GM18909 (cell line): ENCODE data around the gene CLPTM1L.
A peak's percentile ranks its signal among the peaks of the same experiment; 100 is the strongest.

Source experiments
- ATAC-seq: cut with Tn5 transposase; IDR thresholded peaks from one replicate; pipeline ENCODE4 v1.9.1; 2021; ENCODE audit warnings: mild to moderate bottlenecking; ENCODE audit not compliant: unreplicated experiment, poor library complexity

Gene CLPTM1L

GRCh38 chr5:1344975-1345838 lies at the start of gene CLPTM1L:
TSS of gene CLPTM1L (minus strand) at chr5:1345099. CDS start at chr5:1344841, 258 bp downstream.
- ATAC-seq: peak; percentile 84

- no peak for ATAC-seq
These were observed 48.9 kb upstream of the CLPTM1L start for GRCh38 chr5:1393571-1394501.

GRCh38 chr5:1392801-1393565 lies 48.1 kb upstream of the CLPTM1L start:
- no peak for ATAC-seq

- ATAC-seq: no peak
These were observed 47.4 kb upstream of the CLPTM1L start for GRCh38 chr5:1392261-1392660.

- ATAC-seq: no peak
These were observed 46.8 kb upstream of the CLPTM1L start for GRCh38 chr5:1391691-1392090.

GRCh38 chr5:1390861-1391600 lies 46.1 kb upstream of the CLPTM1L start:
- no peak for ATAC-seq

GRCh38 chr5:1390333-1390732 lies 45.4 kb upstream of the CLPTM1L start:
- no peak for ATAC-seq

GRCh38 chr5:1388383-1388967 lies 43.6 kb upstream of the CLPTM1L start:
- no peak for ATAC-seq

GRCh38 chr5:1387876-1388275 lies 43.0 kb upstream of the CLPTM1L start:
- no peak for ATAC-seq

- ATAC-seq: no peak
These were observed 42.3 kb upstream of the CLPTM1L start for GRCh38 chr5:1387059-1387755.

GRCh38 chr5:1386274-1386717 lies 41.4 kb upstream of the CLPTM1L start:
- ATAC-seq: peak; percentile 38

GRCh38 chr5:1385395-1386273 lies 40.7 kb upstream of the CLPTM1L start:
- ATAC-seq: peak; percentile 90

GRCh38 chr5:1384521-1384920 lies 39.6 kb upstream of the CLPTM1L start:
- no peak for ATAC-seq

GRCh38 chr5:1383886-1384401 lies 39.0 kb upstream of the CLPTM1L start:
- no peak for ATAC-seq

GRCh38 chr5:1383344-1383743 lies 38.4 kb upstream of the CLPTM1L start:
- ATAC-seq: no peak

GRCh38 chr5:1382248-1382700 lies 37.4 kb upstream of the CLPTM1L start:
- no peak for ATAC-seq
